AG04450 (cell line): ENCODE results near the gene MASP1. TPM values are rescaled to one million over a fixed set of nuclear protein-coding genes. Genes with fewer than 3 reads are reported as not detected.

ENCODE experiments used
- CTCF ChIA-PET: fragments of 300-600, 350-600 bp; formaldehyde crosslinking; extraction: SDS; loops from one replicate; lab custom pipeline; 2022; ENCODE audit warnings: antibody characterized with exemption, inconsistent platforms; lab: Charles Lee
- POLR2A ChIA-PET: fragments of 350-600 bp; formaldehyde crosslinking; extraction: SDS; loops from one replicate; lab custom pipeline; 2021; ENCODE audit warnings: antibody characterized with exemption, inconsistent platforms; lab: Yijun Ruan, JAX
- DNase-seq: peaks from one replicate; pipeline ENCODE4 v3.0.0-alpha.2; 2011; ENCODE audit warnings: low read depth, low spot score
- H3K27ac ChIP-seq: one replicate; pipeline ENCODE4 v1.5.1; 2012; ENCODE audit warnings: low read depth, low read length, control low read depth
- H3K27me3 ChIP-seq: one replicate; pipeline ENCODE4 v1.6.0; 2012; ENCODE audit warnings: low read length; ENCODE audit not compliant: control insufficient read depth, insufficient read depth
- H3K4me3 ChIP-seq: 2 replicates; pipeline ENCODE4 v1.5.1; 2011; ENCODE audit warnings: mild to moderate bottlenecking, low read depth, low read length, control low read depth
- H3K9me3 ChIP-seq: 2 replicates; pipeline ENCODE4 v1.5.1; 2012; ENCODE audit warnings: low read length; ENCODE audit not compliant: control insufficient read depth, insufficient read depth
- polyA plus RNA-seq: library from polyadenylated mRNA; depleted of rRNA; stranded (reverse); fragments of >200 nt; gene quantifications from 2 replicates; pipeline ENCODE4 v1.2.3, GENCODE V29; 2011
- TF ChIP-seq, protein P1 (sequence below): IDR thresholded peaks from 2 replicates; pipeline ENCODE4 v1.5.1; 2011; ENCODE audit warnings: low read depth, low read length, control low read depth, inconsistent platforms

The MASP1 gene
- polyA plus RNA-seq, 1 experiment = 80.7 TPM

DNA sequence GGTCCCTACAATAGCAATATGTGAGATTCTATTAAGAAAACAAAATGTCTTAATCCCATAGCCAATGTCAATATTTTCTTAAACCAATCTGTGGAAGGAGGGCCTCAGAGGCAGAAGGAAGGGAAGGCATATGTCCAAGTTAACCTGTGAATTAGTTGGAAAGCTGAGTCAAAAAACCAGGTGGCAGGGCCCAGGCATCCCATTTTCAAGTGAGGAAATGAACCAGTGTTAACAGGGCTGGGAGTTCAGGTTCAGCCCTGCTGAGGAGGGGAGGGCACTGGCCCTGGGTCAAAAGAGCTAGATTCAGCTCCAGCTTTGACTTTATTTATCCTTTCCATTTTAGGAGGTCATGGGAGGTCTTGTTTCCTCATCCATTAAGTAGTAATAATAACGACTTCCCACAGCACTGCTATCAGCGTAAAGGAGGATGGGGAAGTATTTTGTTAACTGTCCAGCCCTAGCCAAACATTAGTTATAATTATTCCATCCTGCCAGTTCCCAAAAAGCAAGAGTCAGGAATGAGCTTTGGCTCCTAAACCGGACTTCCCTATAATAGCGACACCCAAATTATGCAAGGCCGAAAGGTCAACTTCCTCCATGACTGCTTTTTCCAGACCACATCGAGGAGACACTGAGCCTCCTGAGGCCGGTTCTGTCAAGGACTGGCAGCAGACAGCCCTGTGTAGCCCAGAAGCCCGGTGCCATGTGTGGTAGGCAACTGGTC lies 3.2 kb downstream of the MASP1 start:
- ChIA-PET POLR2A (no interaction called here), CTCF (interaction anchor here (0.8 to 1.9 kb wide), 5 partner anchors 30 to 391 kb away, joined by 3 to 10 read pairs (median 4); no protein-coding TSS in a partner anchor)
- H3K4me3 ChIP-seq = no peak overlapping the region
- no peaks in the 10 kb centered on the region for H3K27me3 ChIP-seq
- no peaks in the 10 kb centered on the region for H3K9me3 ChIP-seq
- DNase-seq = no peak
- TF ChIP-seq, protein P1, sequence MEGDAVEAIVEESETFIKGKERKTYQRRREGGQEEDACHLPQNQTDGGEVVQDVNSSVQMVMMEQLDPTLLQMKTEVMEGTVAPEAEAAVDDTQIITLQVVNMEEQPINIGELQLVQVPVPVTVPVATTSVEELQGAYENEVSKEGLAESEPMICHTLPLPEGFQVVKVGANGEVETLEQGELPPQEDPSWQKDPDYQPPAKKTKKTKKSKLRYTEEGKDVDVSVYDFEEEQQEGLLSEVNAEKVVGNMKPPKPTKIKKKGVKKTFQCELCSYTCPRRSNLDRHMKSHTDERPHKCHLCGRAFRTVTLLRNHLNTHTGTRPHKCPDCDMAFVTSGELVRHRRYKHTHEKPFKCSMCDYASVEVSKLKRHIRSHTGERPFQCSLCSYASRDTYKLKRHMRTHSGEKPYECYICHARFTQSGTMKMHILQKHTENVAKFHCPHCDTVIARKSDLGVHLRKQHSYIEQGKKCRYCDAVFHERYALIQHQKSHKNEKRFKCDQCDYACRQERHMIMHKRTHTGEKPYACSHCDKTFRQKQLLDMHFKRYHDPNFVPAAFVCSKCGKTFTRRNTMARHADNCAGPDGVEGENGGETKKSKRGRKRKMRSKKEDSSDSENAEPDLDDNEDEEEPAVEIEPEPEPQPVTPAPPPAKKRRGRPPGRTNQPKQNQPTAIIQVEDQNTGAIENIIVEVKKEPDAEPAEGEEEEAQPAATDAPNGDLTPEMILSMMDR = no peak
- no peak overlapping the region for H3K27ac ChIP-seq

DNA sequence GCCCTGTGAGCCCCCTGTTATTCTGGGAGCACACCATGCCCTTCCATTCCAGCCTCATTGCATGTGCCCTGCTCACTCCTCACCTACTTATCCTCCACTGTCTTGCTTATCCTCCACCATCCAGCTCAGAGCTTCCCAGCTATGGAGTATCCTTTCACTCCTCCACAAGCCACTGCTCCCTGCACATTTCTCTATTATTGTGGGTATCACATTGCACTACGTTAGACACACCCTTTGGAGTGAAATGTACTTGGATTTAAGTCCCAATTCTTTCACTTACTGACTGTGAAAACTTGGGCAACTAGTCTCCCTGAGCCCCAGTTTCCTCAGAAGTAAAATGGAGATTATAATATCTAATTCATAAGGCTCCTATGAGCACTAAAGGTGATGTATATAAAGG lies 4.3 kb downstream of the MASP1 start:
- ChIA-PET CTCF (interaction anchor here (1.9 kb wide), 1 partner anchor 392 kb away, joined by 10 read pairs; no protein-coding TSS in a partner anchor), POLR2A (interaction anchor here (1.1 kb wide), 1 partner anchor 18 kb away, joined by 3 read pairs; no protein-coding TSS in a partner anchor)
- Histone ChIP-seq H3K27ac (peak overlapping the region; percentile 42), H3K9me3 (no peaks in the 10 kb centered on the region), H3K27me3 (no peaks in the 10 kb centered on the region), H3K4me3 (no peak overlapping the region)
- no peak for DNase-seq
- TF ChIP-seq, protein P1 = no peak

DNA sequence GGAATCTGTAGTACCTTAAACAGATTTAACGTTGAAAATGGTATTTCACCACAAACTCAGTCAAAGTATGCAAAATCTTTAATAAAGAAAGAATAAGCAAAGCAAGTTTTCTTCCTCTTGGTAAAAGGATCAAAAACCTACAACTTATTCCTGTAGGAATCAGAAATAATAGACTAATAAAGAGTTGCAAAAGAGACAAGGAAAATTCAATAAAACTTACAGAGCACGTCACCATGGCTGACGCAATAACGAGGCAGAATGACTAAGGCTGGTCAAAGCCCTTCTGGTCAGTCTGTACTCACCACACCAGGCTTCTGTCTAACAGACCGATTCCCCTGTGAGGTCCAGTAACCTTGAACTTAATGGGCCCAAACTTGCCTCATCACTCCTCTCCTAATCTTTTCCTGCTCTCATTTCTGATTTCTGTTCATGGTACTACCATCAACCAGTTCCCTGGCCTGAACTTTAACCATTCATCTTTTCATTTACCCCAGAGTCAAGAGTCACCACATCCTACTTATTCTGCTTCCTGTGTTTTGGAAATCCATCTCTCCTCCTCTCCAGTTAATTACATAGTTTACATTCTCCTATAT lies 5.0 kb downstream of the MASP1 start:
- H3K27ac ChIP-seq = peak overlapping the region; percentile 42

DNA sequence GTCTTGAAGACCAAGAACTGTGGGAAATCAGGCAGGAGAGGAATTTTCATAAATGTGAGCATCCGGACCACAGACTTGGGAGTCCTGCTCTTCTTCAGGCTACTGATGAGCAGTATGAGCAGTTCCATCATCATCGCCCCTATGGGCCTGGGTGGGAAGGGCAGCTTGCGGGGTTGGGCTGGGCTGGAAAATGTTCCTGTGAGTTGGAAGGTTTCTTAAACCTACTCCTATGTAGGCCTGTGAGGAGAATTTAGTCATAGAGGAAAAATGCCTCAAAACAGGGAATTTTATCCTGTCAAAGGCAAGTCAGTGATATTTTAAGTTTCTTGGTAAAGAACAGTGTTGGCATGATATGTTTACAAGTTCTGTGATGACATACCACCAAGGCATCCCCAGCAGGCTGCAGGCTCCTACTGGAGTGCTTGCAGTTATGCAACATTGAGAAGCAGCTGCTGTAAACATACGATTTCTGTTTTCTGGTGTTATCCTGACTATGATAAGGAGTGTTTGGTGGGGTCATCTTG lies 10.3 kb downstream of the MASP1 start:
- peak; percentile 92 for DNase-seq
- peak overlapping the region; percentile 87 for H3K27ac ChIP-seq
- CTCF ChIA-PET = no interaction called here
- H3K4me3 ChIP-seq = no peak overlapping the region
- no peaks in the 10 kb centered on the region for H3K27me3 ChIP-seq
- TF ChIP-seq, protein P1 = peak; percentile 52
- POLR2A ChIA-PET = interaction anchor here (0.6 to 1.5 kb wide), 7 partner anchors 10 to 1594 kb away, joined by 3 to 16 read pairs (median 3); partner anchors contain the start of gene MASP1
- no peaks in the 10 kb centered on the region for H3K9me3 ChIP-seq

More for the DNA sequence above, 5.0 kb downstream of the MASP1 start:
- Histone ChIP-seq H3K9me3 (no peaks in the 10 kb centered on the region), H3K4me3 (no peak overlapping the region), H3K27me3 (no peaks in the 10 kb centered on the region)
- TF ChIP-seq, protein P1 = no peak
- POLR2A ChIA-PET = interaction anchor here (1.1 kb wide), 1 partner anchor 17 kb away, joined by 3 read pairs; no protein-coding TSS in a partner anchor
- DNase-seq = peak; percentile 68
- CTCF ChIA-PET = interaction anchor here (1.4 to 1.5 kb wide), 2 partner anchors 32 to 393 kb away, joined by 3 to 12 read pairs; no protein-coding TSS in a partner anchor
